Measurements from ENCODE around the gene RRM2.

DNA sequence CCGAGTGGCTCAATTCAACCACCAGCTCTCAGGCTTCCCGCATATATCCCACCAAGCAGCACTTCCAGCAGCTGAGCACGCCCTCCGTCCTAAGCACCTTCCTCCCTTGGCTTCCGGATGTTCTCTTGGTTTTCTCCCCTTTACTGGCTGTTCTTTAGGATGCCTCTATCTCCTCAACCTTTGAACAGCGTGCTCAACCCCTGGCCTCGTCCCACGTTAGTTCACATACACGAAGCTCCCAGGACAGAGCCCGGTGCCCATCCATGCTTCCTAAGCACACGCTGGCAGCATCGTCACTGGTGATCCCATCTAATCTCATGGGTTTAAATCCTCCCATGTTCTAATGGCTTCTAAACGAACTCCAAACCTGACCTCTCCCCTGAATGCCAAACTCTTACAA is 46.0 kb upstream of the RRM2 start:
- TF ChIP-seq POLR2AphosphoS5 (IDR thresholded peaks at IDR 0.05; ENCODE audit: low read depth) (no peak), GABPA (IDR thresholded peaks at IDR 0.05; ENCODE audit: low read depth) (no peak), SPI1 (IDR thresholded peaks at IDR 0.05; ENCODE audit: borderline replicate concordance, low read depth) (no peak)
- TF ChIP-seq, protein P1, sequence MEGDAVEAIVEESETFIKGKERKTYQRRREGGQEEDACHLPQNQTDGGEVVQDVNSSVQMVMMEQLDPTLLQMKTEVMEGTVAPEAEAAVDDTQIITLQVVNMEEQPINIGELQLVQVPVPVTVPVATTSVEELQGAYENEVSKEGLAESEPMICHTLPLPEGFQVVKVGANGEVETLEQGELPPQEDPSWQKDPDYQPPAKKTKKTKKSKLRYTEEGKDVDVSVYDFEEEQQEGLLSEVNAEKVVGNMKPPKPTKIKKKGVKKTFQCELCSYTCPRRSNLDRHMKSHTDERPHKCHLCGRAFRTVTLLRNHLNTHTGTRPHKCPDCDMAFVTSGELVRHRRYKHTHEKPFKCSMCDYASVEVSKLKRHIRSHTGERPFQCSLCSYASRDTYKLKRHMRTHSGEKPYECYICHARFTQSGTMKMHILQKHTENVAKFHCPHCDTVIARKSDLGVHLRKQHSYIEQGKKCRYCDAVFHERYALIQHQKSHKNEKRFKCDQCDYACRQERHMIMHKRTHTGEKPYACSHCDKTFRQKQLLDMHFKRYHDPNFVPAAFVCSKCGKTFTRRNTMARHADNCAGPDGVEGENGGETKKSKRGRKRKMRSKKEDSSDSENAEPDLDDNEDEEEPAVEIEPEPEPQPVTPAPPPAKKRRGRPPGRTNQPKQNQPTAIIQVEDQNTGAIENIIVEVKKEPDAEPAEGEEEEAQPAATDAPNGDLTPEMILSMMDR (IDR thresholded peaks at IDR 0.05; ENCODE audit: insufficient read depth, low read length): no peak
